CD4-positive, alpha-beta memory T cell (primary cell): ENCODE results near the gene NAB2. TPM values are rescaled to one million over a fixed set of nuclear protein-coding genes. Genes with fewer than 3 reads are reported as not detected.

ENCODE experiments used
- CTCF ChIA-PET: fragments of 350-600 bp; sonication (Branson Sonifier 250); formaldehyde crosslinking; loops from one replicate; lab custom pipeline; 2021; ENCODE audit warnings: inconsistent platforms; ENCODE audit not compliant: partially characterized antibody; lab: Charles Lee
- POLR2A ChIA-PET: fragments of 350-600 bp; sonication (Branson Sonifier 250); formaldehyde crosslinking; loops from one replicate; lab custom pipeline; 2021; ENCODE audit not compliant: partially characterized antibody; lab: Charles Lee
- DNase-seq, 5 donors: peaks; one replicate each; pipeline versions ENCODE4 v3.0.0 to v3.0.0-alpha.2; 2020 to 2022; ENCODE audit warnings: mixed read lengths in 1 of 5
- H3K27ac ChIP-seq: one replicate; pipeline ENCODE4 v1.7.0; 2013; ENCODE audit warnings: low read depth, low read length
- H3K27me3 ChIP-seq: 2 replicates; pipeline ENCODE4 v1.7.0; 2013; ENCODE audit warnings: mild to moderate bottlenecking, low read length, moderate library complexity; ENCODE audit not compliant: insufficient read depth
- H3K36me3 ChIP-seq: 2 replicates; pipeline ENCODE4 v1.7.0; 2013; ENCODE audit warnings: mild to moderate bottlenecking, low read length, moderate library complexity; ENCODE audit not compliant: insufficient read depth
- H3K4me1 ChIP-seq: 2 replicates; pipeline ENCODE4 v1.7.0; 2013; ENCODE audit warnings: mild to moderate bottlenecking, low read length, moderate library complexity; ENCODE audit not compliant: insufficient read depth
- H3K4me3 ChIP-seq, 2 donors: one replicate each; pipeline ENCODE4 v1.7.0; 2013; ENCODE audit warnings: low read length in 2 of 2, mild to moderate bottlenecking in 1 of 2
- H3K9me3 ChIP-seq, 2 donors: one replicate each; pipeline ENCODE4 v1.7.0; 2013; ENCODE audit warnings: low read length in 2 of 2, control low read depth in 1 of 2; ENCODE audit not compliant: control insufficient read depth in 1 of 2
- H3K27ac Mint-ChIP-seq, 7 donors: one replicate each; pipeline ENCODE4 v1.8.0; 2020 to 2021; ENCODE audit warnings: mixed read lengths in 7 of 7, mild to moderate bottlenecking in 6 of 7, inconsistent platforms in 3 of 7, moderate library complexity in 3 of 7
- H3K27me3 Mint-ChIP-seq, 2 donors: one replicate each; pipeline ENCODE4 v1.8.0; 2020 to 2021; ENCODE audit warnings: mixed read lengths in 2 of 2
- H3K36me3 Mint-ChIP-seq, 2 donors: one replicate each; pipeline ENCODE4 v1.8.0; 2020 to 2021; ENCODE audit warnings: mixed read lengths in 2 of 2, inconsistent platforms in 1 of 2, mild to moderate bottlenecking in 1 of 2
- H3K4me1 Mint-ChIP-seq, 4 donors: one replicate each; pipeline ENCODE4 v1.8.0; 2020 to 2021; ENCODE audit warnings: mixed read lengths in 4 of 4, mild to moderate bottlenecking in 1 of 4
- H3K4me3 Mint-ChIP-seq, 8 donors: one replicate each; pipeline ENCODE4 v1.8.0; 2020 to 2021; ENCODE audit warnings: mixed read lengths in 8 of 8, mild to moderate bottlenecking in 7 of 8, moderate library complexity in 6 of 8, inconsistent platforms in 3 of 8
- H3K9me3 Mint-ChIP-seq, 8 donors: one replicate each; pipeline ENCODE4 v1.8.0; 2020 to 2021; ENCODE audit warnings: mixed read lengths in 8 of 8, mild to moderate bottlenecking in 5 of 8, inconsistent platforms in 3 of 8, moderate library complexity in 1 of 8
- intact Hi-C: fragments of 100-400 bp; cut with micrococcal nuclease; formaldehyde crosslinking; loops from one replicate; pipeline ENCODE4 v1.15.1; 2023
- polyA plus RNA-seq, 2 donors: library from polyadenylated mRNA; unstranded; fragments of 300-500 nt; fragmentation: Illumina TruSeq; gene quantifications; one replicate each; pipeline ENCODE4 v1.2.3, GENCODE V29; 2021
- total RNA-seq, 2 experiments: library from RNA; stranded (reverse); gene quantifications; one replicate each; pipeline ENCODE4 v1.2.3, GENCODE V29; 2021

The NAB2 gene
- total and polyA plus RNA-seq, 4 experiments from 2014 or later: 0.41 to 19.5 (median 9.6) TPM

DNA sequence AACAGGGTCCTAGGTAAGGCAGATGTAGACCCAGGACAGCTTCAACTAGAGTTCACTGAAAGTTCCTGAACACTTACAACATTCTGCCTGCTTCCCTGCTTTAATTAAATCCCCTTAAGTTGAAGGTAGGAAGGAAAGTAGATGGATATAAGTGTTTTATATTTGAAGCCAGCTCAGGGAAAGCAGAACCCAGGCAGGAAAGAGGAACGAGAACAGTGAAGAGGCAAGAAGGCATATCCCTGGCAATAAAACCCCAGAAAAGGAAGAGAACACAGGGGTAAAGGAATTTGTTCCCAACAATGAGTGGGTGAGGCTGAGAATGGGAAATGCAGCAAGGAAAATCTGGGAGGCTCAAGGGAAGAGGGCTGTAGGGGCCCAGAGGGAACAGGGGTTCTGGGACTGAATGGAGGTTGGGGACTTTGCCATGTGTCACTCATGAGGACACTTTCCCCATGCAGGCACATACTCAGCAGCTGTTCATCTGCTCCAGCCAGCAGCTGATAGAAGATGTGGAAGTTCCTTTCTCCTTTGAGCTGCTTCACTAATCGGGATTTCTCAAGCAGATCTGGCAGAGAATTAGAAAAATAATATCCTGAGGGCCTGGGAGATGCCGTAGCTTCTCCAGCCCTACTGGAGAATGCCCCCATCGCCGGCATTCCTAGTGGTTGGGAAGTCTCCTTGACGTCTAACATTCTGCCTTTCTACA is 42.7 kb upstream of the NAB2 start:
- peak overlapping the region in 4 of 8 donors; percentile 36 to 70 (median 64) for H3K4me3 Mint-ChIP-seq
- peak overlapping the region in 1 of 7 donors; percentile 20 for H3K27ac Mint-ChIP-seq
- H3K27me3 Mint-ChIP-seq: no peaks in the 10 kb centered on the region
- Histone ChIP-seq H3K4me1 (peaks cover 18% of the 10 kb centered on the region), H3K36me3 (no peaks in the 10 kb centered on the region), H3K27ac (no peak overlapping the region), H3K4me3 (no peak overlapping the region), H3K9me3 (no peaks in the 10 kb centered on the region), H3K27me3 (no peaks in the 10 kb centered on the region)
- H3K36me3 Mint-ChIP-seq: no peaks in the 10 kb centered on the region
- H3K4me1 Mint-ChIP-seq: peaks cover 9 to 24% (median 18%) of the 10 kb centered on the region in 4 donors
- ChIA-PET POLR2A (interaction anchor here (1.0 to 1.4 kb wide), 4 partner anchors 19 to 82 kb away, joined by 3 to 4 read pairs (median 4); partner anchors contain the start of gene LRP1), CTCF (interaction anchor here (0.7 to 3.6 kb wide), 3 partner anchors 11 to 59 kb away, joined by 3 to 25 read pairs (median 3); no protein-coding TSS in a partner anchor)
- DNase-seq: no peak
- intact Hi-C loops: no loop called here
- H3K9me3 Mint-ChIP-seq: no peaks in the 10 kb centered on the region

DNA sequence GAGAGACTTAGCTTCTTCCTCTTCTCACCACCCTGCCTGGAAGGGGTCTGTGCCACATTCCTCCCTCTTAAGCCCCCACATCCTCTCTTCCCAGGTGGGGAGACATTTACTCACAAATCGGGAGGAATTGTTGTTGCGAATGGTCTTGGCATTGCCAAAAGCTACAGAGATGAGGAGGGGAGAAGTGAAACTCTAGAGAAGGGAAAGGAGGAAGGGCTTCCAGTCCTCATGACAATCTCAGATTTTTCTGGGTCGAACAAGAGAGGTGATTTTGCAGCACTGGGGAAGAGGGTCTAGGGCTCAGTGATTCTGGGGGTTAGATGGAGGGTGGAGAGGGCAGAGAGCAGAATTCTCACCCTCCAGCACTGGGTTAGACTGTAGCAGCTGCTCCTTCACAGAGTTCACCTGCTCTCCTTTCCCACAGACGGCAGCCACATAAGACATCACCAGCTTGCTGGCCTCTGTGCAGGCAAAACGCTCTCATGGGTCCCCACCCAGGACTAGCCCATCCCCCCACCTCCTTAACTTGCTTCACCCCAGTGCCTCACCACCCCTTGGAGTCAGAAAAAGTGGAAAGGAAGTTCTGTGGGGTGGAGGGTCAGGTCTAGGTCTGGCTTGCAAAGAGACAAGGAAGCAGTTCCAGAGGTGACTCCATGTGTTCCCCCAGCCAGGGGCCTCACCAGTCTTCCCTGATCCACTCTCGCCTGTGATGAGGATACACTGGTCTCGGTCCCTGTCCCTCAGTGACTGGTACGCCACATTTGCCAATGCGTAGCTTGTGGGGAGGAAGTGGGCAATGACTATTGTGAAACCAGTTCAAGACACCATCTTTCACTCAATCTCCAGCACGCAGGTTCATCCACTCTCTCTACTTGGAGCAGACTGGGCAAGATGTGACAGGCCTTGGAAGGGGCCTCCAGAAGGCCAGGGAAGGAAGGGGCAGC is 41.7 kb upstream of the NAB2 start:
- intact Hi-C loops: no loop called here
- ChIA-PET CTCF (interaction anchor here (1.1 to 3.6 kb wide), 4 partner anchors 10 to 65 kb away, joined by 3 to 25 read pairs (median 7); partner anchors contain the start of gene STAT6), POLR2A (interaction anchor here (0.8 to 1.4 kb wide), 7 partner anchors 20 to 322 kb away, joined by 3 to 4 read pairs (median 4); partner anchors contain the start of genes LRP1, NACA and NEMP1)
- H3K36me3 ChIP-seq: no peaks in the 10 kb centered on the region
- Mint-ChIP-seq H3K36me3 (no peaks in the 10 kb centered on the region), H3K9me3 (no peaks in the 10 kb centered on the region), H3K4me3 (peak overlapping the region in 7 of 8 donors; percentile 29 to 70 (median 61)), H3K27me3 (no peaks in the 10 kb centered on the region), H3K27ac (peak overlapping the region in 5 of 7 donors; percentile 56 to 89 (median 82)), H3K4me1 (peaks cover 9 to 24% (median 18%) of the 10 kb centered on the region in 4 donors)
- DNase-seq: peak in 4 of 5 donors; percentile 18 to 46 (median 36)
- H3K4me1 ChIP-seq: peaks cover 18% of the 10 kb centered on the region
- H3K9me3 ChIP-seq: no peaks in the 10 kb centered on the region
- H3K27ac ChIP-seq: no peak overlapping the region
- no peaks in the 10 kb centered on the region for H3K27me3 ChIP-seq
- peak overlapping the region in 1 of 2 donors; percentile 5 for H3K4me3 ChIP-seq

DNA sequence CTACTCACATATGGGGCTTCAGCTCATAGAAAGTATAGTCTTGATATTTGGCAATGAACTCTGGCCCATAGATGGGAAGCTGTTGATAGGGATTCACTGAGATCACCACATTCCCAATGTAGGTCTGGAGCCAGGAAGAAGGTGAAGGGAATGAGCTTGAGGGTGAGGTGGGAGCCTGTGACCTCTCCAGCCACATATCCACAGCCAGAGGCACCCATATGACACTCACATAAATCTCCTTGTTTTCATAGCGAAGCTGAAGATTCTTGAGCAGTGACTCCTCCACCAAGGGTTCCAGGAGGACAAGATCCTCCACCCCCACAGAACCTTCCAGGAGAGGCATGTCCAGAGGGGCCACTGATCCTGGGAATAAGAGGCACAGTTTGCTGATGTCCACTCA is 40.9 kb upstream of the NAB2 start:
- Mint-ChIP-seq H3K36me3 (no peaks in the 10 kb centered on the region), H3K4me3 (peak overlapping the region in 1 of 8 donors; percentile 13), H3K27ac (peak overlapping the region in 2 of 7 donors; percentile 0 to 82), H3K9me3 (no peaks in the 10 kb centered on the region), H3K4me1 (peaks cover 9 to 24% (median 18%) of the 10 kb centered on the region in 4 donors), H3K27me3 (no peaks in the 10 kb centered on the region)
- no peaks in the 10 kb centered on the region for H3K36me3 ChIP-seq
- no peaks in the 10 kb centered on the region for H3K27me3 ChIP-seq
- CTCF ChIA-PET: interaction anchor here (0.9 to 3.6 kb wide), 5 partner anchors 8 to 77 kb away, joined by 3 to 25 read pairs (median 7); partner anchors contain the start of gene STAT6
- no peak overlapping the region for H3K27ac ChIP-seq
- H3K4me3 ChIP-seq: no peak overlapping the region
- intact Hi-C loops: no loop called here
- POLR2A ChIA-PET: interaction anchor here (0.8 to 1.2 kb wide), 3 partner anchors 31 to 323 kb away, joined by 3 to 4 read pairs (median 4); partner anchors contain the start of genes NACA and NEMP1
- no peaks in the 10 kb centered on the region for H3K9me3 ChIP-seq
- no peak for DNase-seq
- H3K4me1 ChIP-seq: peaks cover 18% of the 10 kb centered on the region

DNA sequence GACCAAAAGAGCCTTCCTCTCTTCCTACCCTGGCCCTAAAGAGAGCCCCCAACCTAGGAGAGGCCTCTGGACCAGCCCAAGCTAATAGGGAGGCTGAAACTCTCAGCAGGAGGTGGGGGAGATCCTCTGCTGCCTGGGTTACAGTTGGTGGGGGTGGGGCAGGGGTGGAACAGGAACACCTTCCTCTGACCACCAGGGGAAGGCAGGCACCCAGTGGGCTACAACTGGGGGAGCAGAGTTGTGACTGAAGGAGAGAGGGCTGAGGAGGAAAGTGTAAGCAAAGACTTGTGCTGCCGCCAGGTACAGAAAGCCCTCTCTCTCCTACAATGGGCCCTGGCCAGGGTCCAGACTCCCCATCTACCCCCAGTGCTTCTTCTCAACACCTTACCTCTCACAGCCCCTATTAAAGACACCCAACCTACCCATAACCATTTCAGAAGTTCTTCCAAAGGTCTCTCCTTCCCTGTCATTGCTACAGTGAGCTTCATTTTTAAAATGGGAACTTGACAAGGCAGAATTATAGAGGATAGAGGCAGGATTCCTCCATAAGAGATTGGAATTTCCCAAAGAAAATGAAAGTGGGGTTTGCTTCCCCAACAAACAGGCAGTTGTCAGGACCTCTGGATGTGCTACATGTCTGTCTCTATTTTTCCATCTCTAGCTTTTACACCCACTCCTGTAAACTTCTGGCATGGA is 40.3 kb upstream of the NAB2 start:
- Histone ChIP-seq H3K36me3 (no peaks in the 10 kb centered on the region), H3K4me3 (no peak overlapping the region), H3K4me1 (peaks cover 18% of the 10 kb centered on the region), H3K9me3 (no peaks in the 10 kb centered on the region), H3K27me3 (no peaks in the 10 kb centered on the region), H3K27ac (no peak overlapping the region)
- Mint-ChIP-seq H3K36me3 (no peaks in the 10 kb centered on the region), H3K4me1 (peaks cover 9 to 24% (median 18%) of the 10 kb centered on the region in 4 donors), H3K27me3 (no peaks in the 10 kb centered on the region), H3K27ac (peak overlapping the region in 3 of 7 donors; percentile 25 to 42 (median 36)), H3K9me3 (no peaks in the 10 kb centered on the region), H3K4me3 (no peak overlapping the region)
- no peak for DNase-seq
- POLR2A ChIA-PET: interaction anchor here (0.8 kb wide), 1 partner anchor 323 kb away, joined by 4 read pairs; the partner anchor contains the start of gene NACA
- intact Hi-C loops: no loop called here
- CTCF ChIA-PET: interaction anchor here (0.9 to 3.6 kb wide), 5 partner anchors 8 to 77 kb away, joined by 3 to 25 read pairs (median 7); partner anchors contain the start of gene STAT6

DNA sequence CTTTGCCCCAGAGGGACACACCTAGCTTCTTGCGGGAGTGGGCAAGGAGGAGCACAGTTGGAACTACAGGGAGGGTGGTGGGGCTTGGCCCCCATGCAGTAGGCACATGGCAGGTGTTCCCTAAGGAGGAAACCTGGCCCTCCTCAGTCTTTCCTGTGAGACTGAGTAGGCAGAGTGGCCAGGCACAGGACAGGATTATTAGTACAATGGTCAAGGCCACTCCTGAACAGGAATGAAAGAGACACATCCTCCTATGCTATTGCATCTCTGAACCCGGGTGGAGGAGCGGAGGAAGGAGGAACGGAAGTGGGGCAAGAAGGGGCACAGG is 39.8 kb upstream of the NAB2 start:
- intact Hi-C loops: no loop called here
- Mint-ChIP-seq H3K9me3 (no peaks in the 10 kb centered on the region), H3K4me3 (no peak overlapping the region), H3K27me3 (no peaks in the 10 kb centered on the region), H3K36me3 (no peaks in the 10 kb centered on the region), H3K27ac (no peak overlapping the region), H3K4me1 (peaks cover 9 to 24% (median 18%) of the 10 kb centered on the region in 4 donors)
- Histone ChIP-seq H3K4me3 (no peak overlapping the region), H3K4me1 (peaks cover 18% of the 10 kb centered on the region), H3K36me3 (no peaks in the 10 kb centered on the region), H3K27me3 (no peaks in the 10 kb centered on the region), H3K9me3 (no peaks in the 10 kb centered on the region), H3K27ac (no peak overlapping the region)
- DNase-seq: no peak
- ChIA-PET CTCF (interaction anchor here (1.2 to 3.6 kb wide), 4 partner anchors 13 to 76 kb away, joined by 3 to 25 read pairs (median 7); partner anchors contain the start of gene STAT6), POLR2A (no interaction called here)

DNA sequence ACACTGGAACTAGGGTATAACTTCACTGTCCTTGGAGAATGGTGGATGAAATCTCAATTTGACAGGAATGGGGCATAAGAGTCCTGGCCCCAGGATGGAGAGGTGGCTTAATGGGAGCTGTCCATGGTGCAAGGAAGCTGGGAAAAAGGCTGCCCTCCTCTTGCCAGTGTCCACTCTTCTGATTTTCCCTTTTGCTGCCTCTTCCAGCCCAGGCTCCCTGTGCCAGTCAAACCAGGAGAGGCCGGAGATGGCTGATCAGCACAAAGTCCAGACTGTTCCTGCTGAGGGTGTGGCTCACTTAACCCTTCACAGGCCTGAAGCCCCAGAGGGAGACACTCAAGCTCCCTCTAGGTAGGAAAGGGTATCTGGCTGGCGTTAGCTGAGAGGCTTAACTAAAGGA is 39.0 kb upstream of the NAB2 start, which contains the start of gene MYO1A:
Gene MYO1A (minus strand): TSS at position 240 of the 400 bp plus-strand sequence. CDS start 1,806 bp downstream, outside the sequence.
- Histone ChIP-seq H3K9me3 (no peaks in the 10 kb centered on the region), H3K27ac (no peak within 1 kb of the TSS), H3K4me3 (no peak within 1 kb of the TSS), H3K36me3 (no peaks in the 10 kb centered on the region), H3K27me3 (no peaks in the 10 kb centered on the region), H3K4me1 (peaks cover 18% of the 10 kb centered on the region)
- Mint-ChIP-seq H3K9me3 (no peaks in the 10 kb centered on the region), H3K27me3 (no peaks in the 10 kb centered on the region), H3K4me1 (peaks cover 9 to 24% (median 18%) of the 10 kb centered on the region in 4 donors), H3K36me3 (no peaks in the 10 kb centered on the region), H3K27ac (peak within 1 kb of the TSS in 1 of 7 donors; percentile 70), H3K4me3 (no peak within 1 kb of the TSS)
- ChIA-PET CTCF (interaction anchor here (1.4 to 2.8 kb wide), 3 partner anchors 18 to 74 kb away, joined by 4 to 7 read pairs (median 4); partner anchors contain the start of gene STAT6), POLR2A (no interaction called here)
- intact Hi-C loops: no loop called here
- no peak for DNase-seq
